DMS53 treated with DMSO at 0.1 percent for 48 hours (cell line): ENCODE results near the gene NLK.
"Not testable (repeated sequence)": the region's sequence is repeated elsewhere in the genome, so short reads cannot be mapped to it uniquely, and the experiment has no call there.

Experiments
- DNase-seq: peaks from one replicate; lab custom pipeline; 2025; ENCODE audit not compliant: unreplicated experiment; lab: John Stamatoyannopoulos, UW

Gene NLK

DNA sequence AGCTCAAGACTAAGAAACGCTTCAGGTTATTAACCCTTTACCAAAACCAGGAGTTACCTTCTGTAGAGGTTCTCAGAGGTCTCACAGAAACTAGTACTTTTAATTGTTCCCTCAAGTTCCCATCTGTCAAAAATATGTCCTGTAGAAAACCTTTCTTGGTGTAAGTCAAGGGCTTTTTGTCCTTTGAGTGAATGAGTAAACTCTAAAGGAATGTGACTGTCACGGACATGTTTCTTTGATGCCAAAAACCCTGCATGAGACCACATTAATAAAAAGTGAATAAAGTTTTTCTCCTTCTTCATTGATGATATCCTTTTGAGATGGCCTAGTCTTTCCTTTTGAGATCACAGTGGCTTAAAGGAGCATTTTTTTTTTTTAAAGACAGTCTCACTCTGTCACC lies 102.9 kb downstream of the NLK start:
- DNase-seq, result no peak

DNA sequence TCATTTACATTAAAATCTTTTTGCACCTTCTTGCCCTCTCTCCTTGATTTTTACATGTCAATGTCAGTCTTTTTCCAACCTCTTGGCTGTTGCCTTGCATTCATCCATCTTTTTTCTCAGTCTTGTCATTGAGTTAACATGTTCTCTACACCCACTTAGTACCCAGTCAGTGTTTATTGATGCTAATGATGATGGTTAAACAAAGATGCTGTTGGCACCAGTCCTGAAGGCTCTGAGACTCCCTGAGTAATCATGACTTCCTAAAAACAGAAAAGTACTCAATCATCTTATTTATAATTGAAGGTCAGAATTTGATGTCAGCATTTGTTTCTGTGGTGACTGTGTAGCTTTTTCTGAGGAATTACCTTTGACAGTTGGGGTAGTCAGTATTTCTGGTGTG lies 104.5 kb downstream of the NLK start:
- DNase-seq, result no peak

DNA sequence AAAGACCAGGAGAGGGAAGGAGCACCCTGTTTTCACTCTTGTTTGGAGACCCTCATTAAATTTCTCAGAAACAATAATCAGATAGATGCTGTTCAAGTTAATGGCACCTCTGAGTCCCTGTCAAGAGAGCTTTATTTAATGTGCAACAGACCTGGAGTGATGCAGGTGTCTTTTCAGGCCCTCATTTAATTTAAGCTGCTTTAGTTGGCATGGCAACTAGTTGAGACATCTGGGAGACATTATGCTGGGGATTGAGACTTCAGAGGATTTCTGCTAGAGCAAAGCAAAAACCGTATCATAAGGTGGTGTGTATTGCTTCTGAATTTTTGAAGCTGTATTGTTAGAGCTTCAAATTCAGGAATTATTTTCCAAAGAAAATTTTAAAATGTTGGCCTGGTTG lies 108.5 kb downstream of the NLK start:
- DNase-seq, result no peak

DNA sequence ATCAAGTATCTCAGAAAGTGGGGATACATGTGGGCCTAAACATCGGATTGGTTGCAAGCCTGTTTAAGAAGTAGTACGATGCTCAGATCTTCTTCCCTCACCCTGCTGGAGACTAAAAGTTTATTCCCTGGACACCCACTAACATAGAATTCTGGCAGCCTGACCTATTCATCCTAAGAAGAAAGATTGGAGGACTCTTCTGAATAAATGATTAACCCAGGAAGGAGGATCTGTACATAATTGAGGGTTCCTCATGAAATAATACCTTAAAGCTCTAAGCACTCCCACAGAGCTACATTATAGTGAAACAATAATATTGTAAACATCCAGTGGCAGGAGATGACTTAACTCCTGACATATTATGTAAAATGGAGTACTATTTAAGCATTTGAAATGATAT lies 111.7 kb downstream of the NLK start:
- peak; percentile 92 for DNase-seq

DNA sequence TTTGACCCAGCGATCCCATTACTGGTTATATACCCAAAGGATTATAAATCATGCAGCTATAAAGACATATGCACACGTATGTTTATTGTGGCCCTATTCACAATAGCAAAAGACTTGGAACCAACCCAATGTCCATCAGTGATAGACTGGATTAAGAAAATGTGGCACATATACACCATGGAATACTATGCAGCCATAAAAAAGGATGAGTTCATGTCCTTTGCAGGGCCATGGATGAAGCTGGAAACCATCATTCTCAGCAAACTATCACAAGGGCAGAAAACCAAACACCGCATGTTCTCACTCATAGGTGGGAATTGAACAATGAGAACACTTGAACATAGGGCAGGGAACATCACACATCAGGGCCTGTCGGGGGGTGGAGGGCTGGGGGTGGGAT lies 112.9 kb downstream of the NLK start:
- DNase-seq, result not testable (repeated sequence)

DNA sequence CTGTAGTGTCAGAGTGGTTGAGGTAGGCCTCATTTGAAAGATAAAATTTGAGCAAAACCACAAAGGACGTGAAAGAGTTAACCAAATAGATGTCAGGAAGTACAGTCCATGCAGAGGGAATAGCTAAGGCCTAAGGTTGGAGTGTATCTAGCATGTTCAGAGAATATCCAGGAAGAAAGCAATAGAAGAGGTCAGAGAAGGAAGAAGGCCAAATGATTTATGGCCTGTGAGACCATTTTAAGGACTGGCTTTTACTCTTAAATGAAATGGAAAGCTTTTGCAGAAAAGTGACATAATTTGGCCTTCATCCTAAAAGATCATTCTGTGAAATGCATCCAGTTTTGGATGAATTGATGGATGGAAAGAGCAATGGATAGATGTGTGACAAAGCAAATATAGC lies 116.5 kb downstream of the NLK start:
- DNase-seq, result no peak

DNA sequence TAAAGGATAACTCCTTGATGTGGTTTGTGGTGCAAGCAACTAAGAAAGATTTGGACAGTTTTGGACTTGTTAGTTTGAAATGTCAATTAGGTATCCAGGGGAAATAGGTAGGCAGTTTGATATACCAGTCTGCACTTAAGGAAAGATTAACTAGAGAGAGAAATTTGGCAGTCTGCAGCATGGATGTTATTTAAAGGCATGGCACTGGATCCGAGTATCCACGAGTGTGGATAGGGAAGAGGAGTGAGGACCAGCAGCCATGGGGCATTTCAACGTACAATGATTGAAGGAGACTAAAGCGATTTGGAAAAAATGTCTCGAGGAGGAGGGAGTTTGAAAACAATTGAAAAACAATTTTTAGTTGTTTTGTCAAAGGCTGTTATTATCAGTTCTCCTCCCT lies 117.4 kb downstream of the NLK start:
- no peak for DNase-seq

DNA sequence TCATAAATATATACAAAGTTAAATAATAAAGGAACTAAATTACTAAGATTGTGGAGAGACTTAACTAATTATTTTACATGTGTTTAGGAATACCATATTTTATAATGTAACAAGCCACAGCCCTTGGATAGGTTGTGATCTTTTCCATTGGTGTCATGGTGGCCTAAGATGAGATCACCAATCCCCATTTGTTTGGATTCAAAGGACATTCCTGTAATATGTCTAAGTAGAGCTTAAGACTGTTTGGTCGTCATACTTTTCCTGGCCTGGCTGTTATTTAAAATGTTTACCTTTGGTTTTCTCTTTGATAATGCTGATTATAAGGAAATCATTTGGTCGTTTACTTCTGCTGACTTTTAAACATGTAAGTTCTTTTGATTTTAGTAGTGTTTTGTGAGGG lies 118.1 kb downstream of the NLK start:
- DNase-seq, result no peak

DNA sequence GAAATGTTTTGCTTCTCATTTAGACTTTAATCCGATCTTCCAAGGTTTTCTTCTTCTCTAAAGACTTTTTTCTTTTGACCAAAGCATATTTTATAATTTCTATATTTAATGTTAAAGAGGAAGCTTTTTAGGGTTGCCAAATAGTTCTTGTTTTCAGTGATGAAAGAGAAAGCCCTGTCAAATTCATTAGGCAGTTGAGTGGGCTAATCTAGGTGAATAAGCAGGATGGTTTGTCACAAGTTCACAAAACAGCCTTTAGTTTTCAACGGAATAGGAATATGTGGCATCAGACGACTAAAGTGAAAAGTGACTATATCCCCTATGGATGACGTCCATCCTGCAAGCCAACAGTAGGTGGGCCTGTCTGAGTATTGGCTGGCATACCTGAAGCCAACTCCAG lies 118.8 kb downstream of the NLK start:
- DNase-seq, result no peak

DNA sequence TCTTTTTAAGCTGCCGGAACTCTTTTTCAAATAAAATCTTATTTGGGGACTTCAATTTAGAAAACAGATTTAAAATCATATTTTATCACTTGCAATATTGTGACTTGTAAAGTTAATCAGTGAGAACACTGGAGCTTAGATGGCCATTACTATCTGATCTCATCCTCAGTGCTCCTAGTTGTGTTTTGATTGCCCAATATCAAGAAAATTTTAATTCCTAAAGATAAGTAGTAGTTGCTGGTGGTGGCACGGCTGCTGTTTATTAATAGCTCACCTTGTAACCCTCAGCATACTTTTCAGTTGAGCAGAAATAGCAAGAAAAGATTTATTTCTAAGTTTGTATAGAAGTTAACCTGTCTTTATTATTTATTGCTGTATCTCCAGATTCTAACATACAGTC lies 124.0 kb downstream of the NLK start:
- DNase-seq, result no peak

DNA sequence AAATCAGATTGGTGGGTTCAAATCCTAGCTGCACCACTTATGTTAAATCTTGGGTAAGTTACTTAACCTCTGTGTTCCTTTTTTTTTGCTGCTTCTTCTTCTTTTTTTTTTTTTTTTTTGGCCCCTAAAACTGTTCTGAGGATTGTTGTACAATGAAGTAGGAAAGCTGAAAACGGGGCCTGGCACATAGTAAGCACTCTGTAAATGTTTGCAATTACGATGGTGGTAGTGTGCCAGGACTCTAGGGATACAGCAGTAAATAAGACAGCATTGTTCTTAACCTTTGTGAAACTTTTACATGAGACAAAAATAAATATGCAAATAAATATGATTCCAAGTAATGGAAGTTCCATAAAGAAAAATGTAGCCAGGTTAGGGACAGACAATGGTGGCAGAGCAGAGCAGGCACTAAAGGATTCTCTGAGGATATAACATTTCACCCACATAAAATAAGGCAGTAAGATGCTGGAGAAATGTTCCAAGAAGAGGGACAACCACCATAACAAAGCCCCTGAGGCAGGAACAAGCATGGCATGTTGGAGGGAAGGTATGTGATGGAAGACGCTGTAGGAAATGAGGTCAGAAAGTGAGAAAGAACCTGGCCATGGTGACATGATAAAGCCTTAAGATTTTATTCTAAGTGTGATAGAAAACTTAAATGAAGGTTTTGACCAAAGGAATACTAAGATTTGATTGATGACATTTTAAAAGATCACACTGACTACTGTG lies 127.3 kb downstream of the NLK start:
- no peak for DNase-seq

DNA sequence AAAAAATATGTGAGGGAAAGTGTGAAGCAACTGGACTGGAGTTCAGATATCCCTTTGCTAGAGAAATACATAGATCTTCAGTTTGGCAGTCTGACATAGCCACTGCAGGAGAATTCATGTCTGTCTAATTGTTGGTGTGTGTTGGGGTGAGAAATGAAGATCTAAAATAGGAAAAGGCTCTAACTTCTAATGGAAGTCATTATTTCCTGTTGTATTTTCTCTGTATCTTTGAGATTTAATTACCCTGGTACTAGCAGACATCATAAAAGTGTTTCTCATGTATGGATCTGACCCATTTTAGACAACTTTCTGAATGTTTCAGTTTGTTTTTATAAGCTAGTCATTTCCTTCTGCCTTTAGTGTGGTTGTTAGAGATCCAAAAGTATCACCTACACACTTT lies 128.3 kb downstream of the NLK start:
- DNase-seq, result no peak

DNA sequence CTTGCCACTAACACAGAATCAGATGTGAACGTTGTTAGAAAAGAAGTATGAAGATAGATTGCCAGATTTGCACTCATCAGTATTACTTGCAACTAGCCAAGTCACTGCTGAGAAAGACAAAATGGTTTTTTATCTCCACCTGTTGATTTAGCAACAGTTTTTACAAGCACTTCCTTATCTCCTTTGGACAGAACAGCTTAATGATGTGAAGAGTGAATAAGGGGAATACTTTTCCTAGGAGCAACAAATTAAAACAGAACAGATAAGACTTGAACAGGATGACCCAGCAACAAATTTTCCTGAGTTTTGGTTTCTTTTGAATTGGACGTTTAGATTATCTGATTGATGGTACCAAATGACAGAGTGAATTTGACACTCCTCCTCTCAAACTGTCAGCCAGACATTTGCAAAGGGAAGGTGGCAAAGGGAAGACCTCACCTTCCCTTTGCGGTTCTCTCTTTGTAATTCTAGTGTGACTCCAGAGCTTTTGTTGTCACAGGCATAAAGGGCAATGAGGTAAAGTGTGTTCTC lies 130.6 kb downstream of the NLK start:
- peak; percentile 69 for DNase-seq

DNA sequence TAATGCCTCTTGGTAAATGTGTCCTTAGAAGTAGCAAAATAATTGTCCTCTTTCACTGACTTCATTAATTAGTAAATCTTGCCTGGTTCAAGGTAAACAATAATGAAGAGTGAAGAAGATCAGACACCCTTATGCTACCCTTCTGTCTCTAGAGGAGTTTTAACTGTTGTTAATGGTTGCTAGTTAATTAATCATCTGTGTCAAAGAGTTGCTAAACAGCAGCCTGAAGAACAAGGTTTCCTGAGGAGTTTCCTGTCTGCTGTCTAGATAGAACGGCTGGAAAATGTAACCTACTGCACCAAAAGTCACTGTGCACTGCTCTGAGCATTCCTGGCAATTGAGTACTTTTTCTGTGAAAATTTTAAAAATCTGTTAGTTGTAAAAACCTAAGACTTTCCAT lies 131.3 kb downstream of the NLK start:
- DNase-seq, result peak; percentile 64

DNA sequence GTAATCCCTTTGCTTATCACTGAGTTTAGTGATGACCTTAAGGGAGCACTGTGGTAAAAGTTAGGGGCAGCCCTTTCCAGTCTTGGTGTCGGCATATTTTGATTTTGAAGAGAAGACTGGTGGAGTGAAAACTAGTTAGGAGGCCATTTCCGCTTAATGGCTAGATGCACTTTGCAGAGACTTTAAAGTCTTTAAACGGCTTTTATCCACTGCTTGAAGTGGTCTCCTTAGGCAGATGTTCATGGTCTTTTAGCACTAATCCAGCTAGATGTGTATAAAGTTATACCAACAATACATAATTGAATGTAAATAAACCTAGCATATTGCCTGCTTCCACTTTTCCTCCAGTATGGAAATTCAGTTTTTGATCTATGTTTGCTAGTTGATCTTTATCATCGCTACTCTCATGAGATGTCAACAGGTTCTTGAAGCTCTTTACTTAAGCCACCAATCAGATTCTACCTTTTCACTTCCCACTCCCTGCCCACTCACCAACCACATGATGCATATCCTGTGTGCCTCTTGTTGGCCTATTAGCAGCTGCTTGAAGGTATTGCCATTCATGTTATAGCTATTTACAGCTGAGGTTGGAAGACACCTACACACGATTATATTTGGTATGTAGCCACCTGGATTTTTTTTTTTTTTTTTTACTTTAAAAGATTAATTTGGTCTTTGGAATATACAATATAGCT lies 132.0 kb downstream of the NLK start:
- peak; percentile 95 for DNase-seq

DNA sequence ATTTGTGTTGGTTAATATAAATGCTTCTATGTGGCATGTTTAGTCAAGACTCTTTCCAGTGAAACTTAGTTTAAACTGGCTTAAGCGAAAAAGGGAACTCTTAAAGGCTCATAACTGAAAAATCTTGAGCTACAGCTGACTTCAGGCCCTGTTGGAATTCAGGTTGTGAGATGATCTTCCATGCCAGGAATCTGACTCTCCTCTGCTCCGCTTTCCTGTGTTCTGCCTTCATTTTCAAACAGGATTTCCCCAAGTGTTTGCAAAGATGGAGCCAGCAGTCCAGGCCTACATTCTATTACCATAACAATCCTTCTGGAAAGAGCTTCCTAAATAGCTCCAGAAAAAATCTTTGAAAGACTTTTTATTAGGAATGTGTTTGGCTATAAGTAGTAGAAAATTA lies 134.9 kb downstream of the NLK start:
- DNase-seq, result no peak

DNA sequence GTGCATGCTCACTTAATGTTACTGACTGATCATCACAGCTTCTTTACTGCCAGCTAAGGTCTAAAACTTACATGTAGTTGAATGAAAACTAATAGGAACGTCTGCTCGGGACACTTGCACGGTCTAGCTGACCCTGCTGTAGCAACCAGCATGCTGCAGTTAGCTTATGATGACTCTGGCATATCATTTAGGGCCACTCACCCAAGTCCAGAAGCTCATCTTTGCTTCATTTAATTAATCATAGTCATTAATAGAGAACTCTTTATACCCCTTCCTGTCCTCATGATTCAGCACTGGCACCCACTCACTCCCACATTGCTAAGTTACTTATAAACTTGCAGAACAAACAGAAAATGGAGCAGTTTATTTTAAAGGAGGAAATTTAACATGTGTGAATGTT lies 136.3 kb downstream of the NLK start:
- no peak for DNase-seq

DNA sequence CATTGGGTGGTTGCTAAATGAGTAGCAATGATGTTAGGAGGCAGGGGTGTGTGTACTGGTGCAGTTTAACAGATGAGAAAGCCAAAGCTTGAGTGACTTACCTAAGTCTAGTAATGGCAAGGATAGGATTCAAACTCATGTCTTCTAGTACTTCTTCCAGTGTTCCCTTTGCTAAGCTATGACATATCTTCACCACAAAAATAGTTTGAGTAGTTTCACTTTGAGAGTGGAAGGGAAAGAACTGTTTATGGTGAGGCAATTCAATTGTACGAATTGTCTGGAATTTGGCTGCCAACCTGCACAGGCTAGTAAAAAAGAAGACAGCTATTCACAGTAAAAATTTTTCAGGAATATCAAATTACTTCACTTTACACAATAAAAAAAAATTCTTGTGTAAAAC lies 138.0 kb downstream of the NLK start:
- DNase-seq, result no peak

DNA sequence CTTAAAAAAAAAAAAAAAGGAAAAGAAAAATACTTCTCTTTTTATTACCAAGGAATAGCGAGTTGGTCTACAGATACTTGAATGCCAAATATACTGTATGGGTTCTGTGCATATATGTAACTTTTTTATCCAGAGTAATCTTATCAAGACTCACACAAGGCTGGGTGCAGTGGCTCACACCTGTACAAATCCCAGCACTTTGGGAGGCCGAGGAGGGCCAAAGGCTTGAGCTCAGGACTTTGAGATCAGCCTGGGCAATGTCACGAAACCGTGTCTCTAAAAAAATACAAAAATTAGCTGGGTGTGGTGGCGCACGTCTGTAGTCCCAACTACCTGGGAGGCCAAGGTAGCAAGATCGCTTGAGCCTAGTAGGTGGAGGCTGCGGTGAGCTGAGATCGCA lies 139.1 kb downstream of the NLK start:
- DNase-seq, result no peak

DNA sequence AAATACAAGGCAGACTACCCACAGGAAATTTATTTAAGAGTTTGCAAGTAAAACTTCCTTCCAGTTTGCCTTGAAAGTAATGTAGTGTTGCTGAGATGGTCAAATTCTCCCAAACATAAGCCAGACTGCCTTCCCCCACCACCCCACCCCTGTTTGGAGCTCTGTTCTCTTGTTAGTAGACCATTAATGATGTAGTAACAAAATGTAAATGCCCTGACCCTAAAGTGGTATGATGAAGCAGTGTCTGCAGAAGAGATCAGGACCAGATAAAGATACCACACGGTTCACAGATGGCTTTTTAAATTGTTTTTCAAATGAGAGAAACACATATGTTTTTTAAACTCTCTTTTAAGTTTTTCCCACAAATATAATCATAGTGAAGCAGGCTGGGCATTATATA lies 140.1 kb downstream of the NLK start:
- DNase-seq, result no peak

DNA sequence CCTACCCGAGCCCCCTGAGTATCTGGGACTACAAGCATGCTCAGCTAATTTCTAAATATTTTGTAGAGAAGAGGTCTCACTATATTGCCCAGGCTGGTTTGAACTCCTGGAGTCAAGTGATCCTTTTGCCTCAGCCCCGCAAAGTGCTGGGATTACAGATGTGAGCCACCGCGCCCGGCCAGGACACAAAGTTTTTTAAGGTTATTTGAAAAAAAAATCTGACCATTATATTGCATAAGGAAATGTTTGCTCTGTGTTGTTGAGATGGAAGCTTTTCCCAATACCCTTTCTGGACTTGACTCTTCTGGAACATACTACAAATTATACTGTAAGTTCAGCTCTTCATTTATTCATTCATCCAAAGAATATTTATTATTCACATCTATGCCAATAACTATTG lies 143.2 kb downstream of the NLK start:
- no peak for DNase-seq

DNA sequence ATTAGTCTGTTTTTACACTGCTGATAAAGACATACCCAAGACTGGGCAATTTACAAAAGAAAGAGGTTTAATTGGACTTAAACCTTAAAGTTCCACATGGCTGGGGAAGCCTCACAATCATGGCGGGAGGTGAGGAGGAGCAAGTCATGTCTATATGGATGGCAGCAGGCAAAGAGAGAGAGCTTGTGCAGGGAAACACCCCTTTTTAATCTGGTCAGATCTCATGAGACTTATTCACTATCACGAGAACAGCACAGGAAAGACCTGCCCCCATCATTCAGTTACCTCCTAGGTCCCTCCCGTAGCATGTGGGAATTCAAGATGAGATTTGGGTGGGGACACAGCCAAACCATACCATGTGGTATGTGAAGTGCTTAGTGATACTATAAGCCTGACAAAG lies 144.0 kb downstream of the NLK start:
- DNase-seq, result not testable (repeated sequence)

DNA sequence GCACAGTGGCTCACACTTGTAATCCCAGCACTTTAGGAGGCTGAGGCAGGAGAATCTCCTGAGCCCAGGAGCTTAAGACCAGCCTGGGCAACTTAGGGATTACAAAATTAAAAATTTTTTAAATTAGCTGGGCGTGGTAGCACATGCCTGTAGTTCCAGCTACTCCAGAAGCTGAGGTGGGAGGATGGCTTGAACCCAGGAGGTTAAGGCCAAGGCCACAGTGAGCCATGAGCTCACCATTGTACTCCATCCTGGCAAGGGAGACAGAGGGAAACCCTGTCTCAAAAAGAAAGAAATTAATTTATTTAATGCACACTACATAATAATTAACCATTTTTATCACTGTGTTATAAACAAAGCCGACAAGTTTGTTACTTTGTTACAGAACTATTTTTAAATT lies 145.5 kb downstream of the NLK start:
- no peak for DNase-seq
